A673 (cell line): ENCODE results near the gene EFL1.

Experiments
- EZH2 ChIP-seq: fragments of 200-600 bp; sonication (generic); IDR thresholded peaks from 2 replicates; pipeline ENCODE4 v1.6.1; 2017; ENCODE audit warnings: borderline replicate concordance, low read depth, mild to moderate bottlenecking, mixed read lengths, antibody characterized with exemption, low read length; ENCODE audit not compliant: poor library complexity, severe bottlenecking
- TF ChIP-seq, protein P1 (sequence below): fragments of 300-800, 200-600 bp; sonication (generic); conservative IDR thresholded peaks from 2 replicates; pipeline ENCODE4 v1.5.1; 2017; ENCODE audit warnings: low read depth, mild to moderate bottlenecking, antibody characterized with exemption, low read length, moderate library complexity, mixed read lengths

DNA sequence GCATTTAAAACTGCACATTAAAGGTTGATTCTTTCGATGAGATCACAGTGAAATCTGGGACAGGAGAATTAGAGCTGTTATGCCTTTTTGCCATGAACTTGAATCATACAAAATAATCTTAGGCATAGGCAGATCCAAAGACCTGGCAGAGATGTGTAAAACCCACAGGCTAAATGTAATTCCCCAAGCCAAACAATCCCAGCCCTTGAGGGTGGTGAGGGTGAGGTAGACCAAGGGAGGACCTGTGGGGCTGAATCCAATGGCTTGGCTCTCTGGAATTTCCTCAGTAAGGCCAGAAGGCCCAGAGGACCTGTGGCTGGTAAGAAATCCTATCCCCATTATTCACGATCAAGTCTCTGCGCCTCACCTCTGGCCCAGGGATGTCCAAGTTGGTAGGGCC lies 136.2 kb downstream of the EFL1 start:
- TF ChIP-seq, protein P1, sequence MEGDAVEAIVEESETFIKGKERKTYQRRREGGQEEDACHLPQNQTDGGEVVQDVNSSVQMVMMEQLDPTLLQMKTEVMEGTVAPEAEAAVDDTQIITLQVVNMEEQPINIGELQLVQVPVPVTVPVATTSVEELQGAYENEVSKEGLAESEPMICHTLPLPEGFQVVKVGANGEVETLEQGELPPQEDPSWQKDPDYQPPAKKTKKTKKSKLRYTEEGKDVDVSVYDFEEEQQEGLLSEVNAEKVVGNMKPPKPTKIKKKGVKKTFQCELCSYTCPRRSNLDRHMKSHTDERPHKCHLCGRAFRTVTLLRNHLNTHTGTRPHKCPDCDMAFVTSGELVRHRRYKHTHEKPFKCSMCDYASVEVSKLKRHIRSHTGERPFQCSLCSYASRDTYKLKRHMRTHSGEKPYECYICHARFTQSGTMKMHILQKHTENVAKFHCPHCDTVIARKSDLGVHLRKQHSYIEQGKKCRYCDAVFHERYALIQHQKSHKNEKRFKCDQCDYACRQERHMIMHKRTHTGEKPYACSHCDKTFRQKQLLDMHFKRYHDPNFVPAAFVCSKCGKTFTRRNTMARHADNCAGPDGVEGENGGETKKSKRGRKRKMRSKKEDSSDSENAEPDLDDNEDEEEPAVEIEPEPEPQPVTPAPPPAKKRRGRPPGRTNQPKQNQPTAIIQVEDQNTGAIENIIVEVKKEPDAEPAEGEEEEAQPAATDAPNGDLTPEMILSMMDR = no peak
- TF ChIP-seq EZH2 = no peak
